ENCODE data around the gene KLHDC4.

Gene KLHDC4

DNA sequence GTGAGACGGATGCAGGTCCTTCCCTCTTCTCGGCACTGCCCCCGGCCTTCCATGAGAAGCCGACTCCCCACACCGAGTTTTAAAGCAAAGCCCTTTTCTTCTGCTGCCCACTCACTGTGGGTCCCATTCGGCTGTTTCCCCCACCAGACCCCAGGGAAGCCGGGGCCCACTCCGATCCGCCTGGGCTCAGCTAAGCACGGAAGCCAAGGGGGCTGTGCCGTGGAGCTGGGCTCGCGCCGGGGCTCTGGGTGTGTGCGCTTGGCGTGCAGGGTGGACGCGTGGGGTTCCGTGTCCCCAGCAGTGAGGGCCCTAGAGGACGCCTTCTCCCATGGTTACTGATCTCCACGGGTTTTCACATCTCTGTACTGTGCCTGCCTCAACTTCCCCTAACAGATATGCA is 68.5 kb downstream of the KLHDC4 start:
- no peak for DNase-seq

DNA sequence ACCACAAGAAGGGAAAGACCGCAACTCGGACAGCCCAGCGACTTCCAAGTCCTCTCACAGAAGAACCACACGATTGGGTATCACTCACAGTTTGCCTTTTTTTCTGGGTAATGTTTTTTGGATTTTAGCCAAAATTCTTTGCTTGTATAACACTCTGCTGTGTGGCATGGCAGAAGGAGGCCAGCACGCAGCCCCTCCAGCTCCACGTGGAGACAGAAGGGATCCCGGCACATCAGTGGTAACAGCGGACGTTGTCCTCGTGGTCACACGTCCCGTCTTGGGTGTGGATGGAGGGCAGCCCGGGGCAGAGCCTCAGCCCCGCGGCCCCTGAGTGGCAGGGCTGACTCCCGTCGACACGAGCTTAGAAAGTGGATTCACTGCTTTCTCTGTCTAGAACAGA is 69.1 kb downstream of the KLHDC4 start:
- no peak for DNase-seq

DNA sequence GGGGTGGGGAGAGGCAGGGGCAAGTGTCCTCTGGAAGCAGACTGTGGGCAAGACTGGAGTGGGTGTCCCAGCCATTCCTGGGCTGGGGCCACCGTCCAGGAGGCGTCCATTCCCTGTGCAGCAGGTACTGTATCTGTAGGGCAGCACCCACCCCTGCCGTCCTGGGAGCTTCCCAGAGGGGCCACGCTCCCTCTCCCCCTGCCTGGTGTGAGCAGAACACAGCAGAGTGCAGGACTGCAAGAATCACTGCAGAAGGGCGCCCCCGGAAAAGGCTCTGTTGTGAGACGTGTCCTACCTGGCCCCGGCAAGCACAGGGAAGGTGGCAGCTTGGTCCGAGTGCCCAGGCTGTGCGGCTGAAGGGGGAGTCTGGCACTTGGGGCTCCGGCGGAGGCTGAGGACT is 70.3 kb downstream of the KLHDC4 start:
- no peak for DNase-seq

DNA sequence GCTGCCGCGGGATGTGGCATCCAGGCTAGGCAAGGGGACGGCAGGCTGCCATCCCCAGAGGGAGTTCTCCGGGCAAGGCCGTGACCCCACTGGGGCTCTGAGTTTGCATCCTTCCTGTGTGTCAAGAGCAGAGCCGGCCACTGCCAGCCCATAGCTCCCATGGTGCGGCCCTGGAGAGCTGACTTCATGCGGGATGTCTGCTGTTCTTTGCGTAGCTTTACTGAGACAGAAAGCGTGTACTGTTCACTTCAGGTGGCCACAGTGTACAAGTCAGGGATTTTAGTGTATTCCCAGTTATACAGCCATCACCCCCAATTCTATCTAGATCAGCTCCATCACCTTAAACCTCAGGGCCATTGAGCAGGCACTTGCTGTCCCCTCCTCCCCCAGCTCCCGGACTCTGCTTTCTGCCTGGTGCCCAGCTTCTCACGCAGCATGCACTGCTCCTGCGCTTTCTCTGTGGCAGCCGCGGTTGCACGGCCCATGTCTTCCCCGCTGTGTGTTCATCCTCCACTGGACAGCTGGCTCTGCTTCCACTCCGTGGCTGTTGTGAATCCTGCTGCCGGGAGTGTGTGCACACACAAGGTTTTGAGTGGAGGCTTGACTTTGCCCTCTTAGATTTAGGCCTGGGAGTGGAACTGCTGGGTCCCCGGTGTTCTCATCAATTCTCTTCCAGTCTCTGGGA is 71.2 kb downstream of the KLHDC4 start:
- no peak for DNase-seq

DNA sequence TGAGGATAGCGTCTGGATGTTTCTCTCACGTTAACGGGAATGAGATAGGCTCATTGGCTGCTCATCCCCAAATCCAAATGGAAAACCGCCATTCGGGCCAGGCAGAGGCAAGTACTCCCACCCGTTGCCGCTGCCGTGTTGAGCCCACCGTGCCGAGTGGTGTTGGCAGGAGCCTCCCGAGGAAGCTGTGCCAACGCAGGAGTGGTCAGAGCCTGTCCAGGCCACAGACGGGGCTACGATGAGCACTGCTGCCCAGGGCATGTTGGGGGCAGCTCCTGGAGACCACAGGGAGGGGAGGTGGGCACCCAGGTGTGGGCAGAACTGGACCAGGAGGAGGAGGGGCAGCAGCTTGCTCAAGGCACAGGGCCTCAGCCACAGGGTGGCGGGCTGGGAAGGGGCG is 72.0 kb downstream of the KLHDC4 start:
- no peak for DNase-seq

DNA sequence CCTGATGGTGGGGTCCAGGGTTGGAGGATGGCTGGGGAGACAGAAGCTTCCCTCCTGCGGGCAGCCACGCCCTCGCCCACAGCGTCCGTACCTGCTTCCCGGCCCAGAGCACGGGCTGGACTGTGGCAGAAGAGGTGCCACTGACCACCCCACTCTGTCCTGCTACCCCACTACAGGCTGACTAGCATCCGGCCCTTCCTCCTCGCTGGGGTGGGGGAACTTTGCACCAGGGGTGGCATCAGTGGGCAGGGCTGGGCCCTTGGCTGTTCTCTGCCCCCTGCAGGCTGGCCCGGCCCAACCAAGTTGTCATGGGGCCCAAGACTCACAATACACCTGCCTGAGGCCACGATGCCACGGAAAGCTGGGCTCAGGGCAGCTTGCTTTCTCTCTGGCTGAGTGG is 73.0 kb downstream of the KLHDC4 start:
- no peak for DNase-seq

DNA sequence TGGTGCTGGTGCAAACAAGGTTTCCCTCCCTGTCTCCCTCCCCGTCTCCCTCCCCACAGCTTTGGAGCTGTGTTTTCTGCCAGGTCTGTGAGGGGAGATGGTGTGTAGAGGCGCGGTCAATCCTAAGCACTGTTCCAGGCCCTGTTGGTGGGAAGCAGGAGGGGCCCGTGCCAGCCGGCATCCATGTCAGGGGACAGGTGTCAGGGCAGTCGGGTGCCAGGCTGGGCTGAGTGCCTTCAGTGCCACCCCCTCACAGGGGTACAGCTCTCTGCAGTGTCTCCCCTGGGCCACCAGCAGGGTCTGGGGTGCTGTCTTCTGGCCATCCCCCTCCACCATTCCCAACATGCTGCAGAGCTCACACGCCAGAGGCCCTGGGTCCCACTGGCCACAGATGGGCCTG is 73.6 kb downstream of the KLHDC4 start:
- no peak for DNase-seq

DNA sequence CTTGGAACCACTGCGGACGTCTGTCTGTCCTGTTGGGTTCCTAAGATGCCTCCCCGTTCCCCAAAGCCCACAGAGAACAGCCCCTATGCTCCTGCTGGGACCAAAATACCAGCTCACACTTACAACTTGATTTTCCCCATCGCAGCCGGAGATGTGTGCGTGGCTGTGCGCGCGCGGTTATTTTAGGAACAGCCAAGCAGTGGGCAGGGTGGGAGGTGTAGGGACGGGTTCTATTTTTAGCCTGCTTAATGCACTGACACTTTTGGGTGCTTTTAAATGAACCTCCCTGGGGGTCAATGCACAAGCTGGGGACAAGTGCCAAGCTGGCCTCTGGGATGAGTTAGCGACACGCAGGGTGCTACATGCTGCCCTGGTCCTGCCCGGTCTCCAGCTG is 74.1 kb downstream of the KLHDC4 start:
- DNase-seq = no peak

DNA sequence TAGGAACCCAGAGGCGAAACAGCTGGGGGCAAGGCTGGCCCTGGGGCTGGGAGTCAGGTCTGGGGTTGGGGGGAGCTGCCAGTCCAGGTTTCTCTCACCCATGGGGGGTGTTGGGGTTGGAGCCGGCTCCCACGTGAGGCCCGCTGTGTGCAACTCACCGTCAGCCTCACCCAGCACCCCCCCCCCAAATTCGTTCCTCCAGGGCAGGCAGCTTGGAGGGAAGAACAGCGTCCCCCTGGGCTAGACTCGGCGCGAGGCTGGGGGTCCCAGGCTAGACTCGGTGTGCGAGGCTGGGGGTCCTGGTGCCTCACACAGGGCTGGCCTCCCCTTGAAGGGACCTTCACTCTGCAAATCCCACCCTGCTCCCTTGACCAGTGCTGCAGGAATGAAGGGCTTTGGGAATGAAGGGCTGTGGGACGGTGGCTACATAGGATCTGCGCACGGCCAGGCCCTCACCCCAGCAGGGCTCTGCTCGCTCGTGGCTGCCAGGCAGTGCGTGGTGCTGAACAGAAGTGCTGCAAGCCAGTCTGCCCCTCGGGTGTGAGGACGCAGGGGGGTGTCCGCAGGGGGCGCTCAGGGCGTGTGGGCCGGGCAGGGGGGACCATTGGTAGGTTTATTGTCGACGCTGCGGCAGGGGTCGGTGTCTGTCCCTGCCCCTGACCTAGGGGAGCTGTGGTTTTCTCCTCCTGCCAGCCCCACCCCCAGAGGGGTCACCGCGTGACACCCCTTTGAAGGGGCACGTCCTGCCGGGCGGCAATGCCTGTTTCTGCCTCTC is 74.7 kb downstream of the KLHDC4 start:
- no peak for DNase-seq

DNA sequence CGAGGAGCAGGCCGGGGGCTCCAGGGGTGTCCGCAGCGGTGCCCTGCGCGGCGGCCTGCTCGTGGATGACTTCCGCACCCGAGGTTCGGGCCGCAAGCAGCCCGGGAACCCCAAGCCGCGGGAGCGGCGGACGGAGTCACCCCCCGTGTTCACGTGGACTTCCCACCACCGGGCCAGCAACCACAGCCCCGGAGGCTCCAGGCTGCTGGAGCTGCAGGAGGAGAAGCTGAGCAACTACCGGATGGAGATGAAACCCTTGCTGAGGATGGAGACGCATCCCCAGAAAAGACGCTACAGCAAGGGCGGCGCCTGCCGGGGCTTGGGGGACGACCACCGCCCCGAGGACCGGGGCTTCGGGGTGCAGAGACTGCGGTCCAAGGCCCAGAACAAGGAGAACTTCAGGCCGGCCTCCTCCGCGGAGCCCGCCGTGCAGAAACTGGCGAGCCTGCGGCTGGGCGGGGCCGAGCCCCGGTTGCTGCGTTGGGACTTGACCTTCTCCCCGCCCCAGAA is 75.8 kb downstream of the KLHDC4 start:
- DNase-seq = no peak

DNA sequence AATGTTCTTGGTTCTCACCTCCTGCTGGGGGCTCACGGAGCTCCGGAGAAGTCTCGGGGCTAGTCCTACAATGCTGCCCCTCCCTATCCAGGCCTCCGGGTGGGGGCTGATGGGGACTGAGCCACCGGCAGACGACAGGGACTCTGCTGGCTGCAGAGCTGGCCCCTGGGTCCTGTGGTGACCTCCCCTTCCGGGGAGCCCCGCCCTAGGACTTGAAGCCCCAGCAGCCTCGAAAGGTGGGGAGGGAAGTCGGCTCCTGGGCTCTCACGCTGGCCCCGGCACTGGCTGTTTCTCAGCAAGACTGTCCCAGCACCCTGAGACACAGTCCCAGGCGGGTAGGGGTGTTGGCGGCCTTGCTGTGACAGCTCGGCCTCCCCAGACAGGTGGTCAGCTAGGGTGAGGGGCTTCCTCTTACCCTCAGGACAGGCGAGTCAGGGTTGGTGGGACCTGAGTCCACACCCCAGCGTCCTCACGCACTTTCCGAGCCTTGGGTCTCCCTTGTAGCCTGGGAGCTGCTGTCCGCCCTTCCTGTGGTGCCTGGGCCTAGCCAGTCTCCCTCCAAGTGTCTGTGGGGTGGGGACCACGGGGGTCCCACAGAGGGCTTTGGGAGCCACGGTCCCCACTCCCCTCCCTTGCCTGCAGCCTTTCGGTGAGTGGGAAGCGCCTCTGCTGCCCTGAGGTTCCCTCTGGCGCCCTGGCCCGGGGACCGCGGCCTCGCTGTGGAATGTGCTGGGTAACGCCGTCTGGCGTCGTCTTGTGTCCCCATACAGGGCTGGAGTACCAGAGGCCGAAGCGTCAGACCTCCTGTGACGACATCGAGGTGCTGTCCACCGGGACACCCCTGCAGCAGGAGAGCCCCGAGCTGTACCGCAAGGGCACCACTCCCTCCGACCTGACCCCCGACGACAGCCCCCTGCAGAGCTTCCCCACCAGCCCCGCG is 76.6 kb downstream of the KLHDC4 start:
- DNase-seq = no peak

DNA sequence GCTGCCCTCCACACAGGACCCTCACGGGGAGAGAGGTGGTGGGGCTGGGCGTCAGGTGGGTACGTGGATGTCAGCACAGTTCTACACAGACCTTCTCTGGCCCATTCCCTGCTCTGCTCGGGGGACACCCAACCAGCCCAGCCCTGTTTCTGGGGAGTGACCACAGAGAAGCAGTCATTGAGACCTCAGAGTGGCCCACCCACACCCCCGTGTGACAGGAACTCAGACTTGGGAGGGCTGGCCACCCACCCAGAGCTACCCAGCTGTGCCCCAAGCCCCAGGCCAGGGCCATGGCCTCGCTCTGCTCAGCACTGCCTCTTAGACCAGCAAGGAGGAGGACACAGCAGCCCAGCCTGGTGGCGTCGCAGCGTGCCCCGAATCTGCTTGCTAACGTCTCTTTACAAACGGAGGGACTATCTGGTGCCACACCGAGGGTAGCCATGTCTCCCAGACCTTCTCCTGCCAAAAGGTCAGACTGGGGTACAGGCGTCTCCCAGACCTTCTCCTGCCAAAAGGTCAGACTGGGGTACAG is 77.7 kb downstream of the KLHDC4 start:
- no peak for DNase-seq

DNA sequence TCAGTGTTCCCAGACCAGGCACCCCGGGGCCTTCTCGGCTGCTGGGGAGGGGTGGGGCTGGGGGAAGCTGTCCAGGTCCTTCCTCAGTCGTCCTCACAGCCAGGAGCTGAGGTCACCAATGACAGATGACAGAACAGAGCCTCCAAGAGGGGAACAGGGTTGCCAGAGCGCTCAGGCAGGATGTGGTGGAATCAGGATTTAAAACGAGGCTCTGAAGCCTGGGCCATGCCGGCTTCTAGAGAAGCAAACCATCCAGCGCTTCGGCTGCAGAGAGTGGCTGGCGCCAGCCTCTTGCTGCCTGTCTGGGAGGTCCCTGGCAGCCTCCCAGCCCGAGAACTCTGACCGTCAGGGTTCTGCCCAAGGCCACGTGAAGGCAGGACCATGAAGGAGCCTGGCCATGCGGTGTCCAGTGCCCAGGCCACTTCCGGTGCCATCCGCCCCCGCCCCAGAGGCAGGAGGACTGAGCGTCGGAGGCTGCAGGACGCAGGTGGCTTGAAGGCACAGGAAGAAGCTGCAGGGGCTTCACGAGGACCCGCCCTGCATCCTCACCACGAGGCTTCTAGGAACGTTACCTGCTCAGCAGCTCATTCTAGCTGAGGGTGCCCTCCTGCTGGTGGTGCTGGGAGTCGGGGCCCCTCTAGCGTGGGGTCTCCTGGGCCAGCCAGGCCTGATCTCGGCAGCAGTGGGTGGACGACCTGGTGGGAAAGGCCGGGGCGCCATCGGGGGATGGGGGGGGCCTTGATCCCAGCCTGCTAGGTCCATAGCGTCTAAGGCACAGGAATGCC is 78.5 kb downstream of the KLHDC4 start:
- no peak for DNase-seq

DNA sequence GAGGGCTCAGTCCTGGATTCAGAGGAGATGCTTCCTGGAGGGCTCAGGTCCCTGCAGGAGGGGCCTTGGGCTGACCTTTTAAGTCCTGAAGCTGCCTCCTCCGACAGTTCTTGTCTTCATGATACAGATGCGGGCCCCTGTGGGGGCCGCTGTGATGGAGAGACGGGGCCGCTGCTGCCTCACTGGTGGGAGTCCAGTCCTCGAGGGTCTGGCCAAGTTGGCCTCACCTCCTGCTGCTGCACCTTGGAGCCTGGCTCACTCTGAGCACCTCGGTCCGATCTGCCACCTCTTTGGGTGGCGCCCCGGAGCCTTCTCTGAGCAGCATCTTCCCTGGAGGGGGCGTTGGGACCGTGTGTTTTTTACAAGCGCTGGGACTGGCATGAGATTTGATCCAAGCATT is 79.1 kb downstream of the KLHDC4 start:
- DNase-seq = no peak

DNA sequence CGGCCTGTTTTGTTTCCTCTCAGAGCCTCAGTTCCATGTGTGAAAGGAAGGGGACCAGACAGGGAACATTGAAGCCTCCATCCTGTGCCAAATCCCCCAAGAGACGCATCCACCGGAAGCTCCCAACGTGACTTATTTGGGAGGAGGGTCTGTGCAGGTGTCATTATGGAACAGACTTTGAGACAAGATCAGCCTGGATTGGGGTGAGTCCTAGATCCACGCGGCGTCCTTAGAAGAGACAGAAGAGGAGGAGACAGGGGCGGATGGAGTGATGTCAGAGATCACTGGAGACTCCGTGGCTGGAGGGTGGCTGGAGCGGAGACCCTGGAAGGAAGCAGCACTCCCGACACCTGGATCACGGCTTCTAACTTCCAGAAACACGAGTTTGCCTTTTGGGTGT is 80.0 kb downstream of the KLHDC4 start:
- DNase-seq = no peak

DNA sequence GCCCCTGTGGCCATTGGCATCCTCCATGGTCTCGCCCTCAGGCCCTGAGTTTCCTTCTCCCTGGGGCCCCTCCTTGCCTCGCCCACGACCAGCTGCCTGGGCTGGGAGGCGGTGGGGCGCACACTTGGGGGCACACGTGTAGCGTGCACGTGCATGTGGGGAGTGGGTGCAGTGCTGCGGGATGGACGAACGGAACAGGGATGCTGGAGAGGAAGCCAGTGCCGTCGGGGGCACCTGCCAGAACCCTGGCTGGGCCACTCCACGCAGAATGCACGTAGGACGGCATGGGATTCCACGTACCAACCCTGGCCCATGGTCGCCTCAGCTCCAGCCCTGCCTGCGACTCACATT is 80.4 kb downstream of the KLHDC4 start:
- no peak for DNase-seq

DNA sequence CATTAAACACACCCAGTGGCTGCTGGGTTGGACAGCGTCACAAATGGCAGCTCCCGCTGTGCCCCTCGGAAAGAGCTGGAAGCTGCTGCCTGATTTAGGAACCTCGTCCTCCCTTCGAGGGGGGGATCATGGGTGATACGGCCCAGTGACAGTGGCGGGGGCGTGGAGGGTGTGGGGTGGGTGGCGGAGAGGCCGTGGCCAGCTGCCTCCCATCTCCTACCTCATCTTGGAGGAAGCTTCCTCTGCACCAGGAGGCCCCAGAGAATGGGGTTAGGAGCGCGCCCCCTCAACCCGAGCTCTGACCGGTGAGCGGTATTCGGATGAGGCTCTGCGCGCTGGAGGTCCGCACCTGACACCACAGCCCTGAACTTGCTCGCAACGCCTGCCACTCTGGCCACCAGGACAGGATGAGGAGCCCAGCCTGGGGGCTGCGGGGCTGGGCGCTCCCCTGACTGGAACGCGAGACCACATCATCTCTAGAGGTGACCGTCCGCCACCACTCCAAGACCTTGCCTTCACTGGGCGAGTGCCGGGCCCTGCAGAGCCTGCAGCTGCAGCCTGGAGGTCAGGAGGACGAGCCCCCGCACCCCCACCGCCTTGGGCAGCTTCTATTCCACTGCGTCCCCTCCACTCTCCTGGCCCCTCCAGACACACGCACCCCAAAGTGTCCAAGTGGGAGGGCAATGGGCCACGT is 80.9 kb downstream of the KLHDC4 start:
- no peak for DNase-seq

DNA sequence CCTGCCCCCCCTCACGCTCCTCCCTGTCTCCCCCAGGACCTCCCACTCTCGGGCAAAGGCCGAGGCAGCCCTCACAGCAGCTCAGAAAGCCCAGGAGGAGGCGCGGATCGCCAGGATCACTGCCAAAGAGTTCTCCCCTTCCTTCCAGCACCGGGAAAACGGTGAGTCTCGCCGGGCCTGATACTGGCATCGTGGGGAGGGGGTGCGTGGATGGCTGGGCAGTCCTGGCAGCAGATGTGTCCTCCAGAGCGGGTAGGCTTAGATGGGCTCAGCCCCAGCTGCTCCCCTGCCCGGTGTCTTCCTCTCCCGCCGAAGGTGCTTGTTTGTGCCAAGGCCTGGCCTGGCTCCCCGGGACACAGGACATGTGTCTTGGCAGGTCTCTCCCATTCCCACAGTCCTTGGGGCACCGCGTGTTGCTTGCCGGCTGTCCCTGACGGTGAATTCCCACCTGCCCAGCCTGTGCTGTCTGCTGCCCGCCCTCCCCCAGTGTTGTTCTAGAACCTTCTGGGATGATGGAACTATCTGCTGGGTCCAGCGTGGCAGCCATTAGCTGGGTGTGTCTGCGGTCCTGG is 81.6 kb downstream of the KLHDC4 start:
- no peak for DNase-seq

DNA sequence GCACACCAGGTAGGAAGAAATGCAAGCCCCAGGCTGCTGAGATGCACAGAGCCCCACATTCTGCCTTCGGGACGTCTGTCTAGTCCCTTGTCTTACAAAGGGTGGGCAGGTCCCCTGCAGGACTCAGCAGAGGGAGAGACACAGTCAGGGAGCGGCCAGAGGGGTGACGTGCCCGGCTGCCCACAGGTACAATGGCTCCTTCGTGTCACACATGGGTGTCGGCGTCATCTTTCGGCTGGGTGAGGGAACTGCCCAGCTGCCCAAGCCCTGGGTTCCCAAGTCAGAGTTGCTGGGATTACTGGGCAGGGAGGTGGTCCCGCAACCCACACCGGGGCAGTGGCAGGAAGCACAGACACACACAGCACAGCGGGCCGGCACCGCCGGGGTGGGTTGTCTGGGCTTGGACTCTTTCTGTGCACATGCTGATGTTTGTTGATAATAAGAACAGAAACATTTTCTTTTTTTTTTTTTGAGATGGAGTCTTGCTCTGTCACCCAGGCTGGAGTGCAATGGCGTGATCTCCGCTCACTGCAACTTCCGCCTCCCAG is 82.9 kb downstream of the KLHDC4 start:
- DNase-seq = no peak

DNA sequence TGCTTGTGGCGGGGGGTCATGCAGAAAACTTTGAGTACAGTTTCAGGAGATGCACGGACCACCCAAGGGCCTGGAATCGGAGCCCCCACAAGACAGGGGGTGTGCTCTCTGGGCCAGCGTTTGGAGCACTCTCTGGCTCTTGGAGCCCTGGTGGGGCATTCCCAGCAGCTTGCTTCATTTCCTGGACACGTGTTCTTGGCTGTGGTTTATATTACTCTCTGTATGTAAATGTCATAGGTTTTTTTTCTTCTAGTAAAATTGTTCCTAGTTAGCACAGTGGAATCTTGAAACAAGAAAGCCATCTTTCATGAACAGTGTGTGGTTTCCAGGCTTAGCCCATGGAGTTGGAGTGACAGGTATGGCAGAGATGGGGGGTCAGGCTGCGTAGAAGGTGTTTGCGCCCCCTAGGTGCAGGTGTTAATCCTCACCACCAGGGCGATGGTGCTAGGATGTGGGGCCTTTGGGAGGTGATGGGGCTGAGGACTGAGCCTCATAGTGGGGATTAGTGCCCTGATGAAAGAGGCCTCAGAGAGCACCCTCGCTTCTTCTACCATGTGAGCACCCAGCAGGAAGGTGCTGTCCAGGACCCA is 83.7 kb downstream of the KLHDC4 start:
- no peak for DNase-seq
